ENCODE measurements around the gene PTX3. TPM values are rescaled to one million over a fixed set of nuclear protein-coding genes. Genes with fewer than 3 reads are reported as not detected.

PTX3 gene
- total RNA-seq, 1 donor: 216 TPM

DNA sequence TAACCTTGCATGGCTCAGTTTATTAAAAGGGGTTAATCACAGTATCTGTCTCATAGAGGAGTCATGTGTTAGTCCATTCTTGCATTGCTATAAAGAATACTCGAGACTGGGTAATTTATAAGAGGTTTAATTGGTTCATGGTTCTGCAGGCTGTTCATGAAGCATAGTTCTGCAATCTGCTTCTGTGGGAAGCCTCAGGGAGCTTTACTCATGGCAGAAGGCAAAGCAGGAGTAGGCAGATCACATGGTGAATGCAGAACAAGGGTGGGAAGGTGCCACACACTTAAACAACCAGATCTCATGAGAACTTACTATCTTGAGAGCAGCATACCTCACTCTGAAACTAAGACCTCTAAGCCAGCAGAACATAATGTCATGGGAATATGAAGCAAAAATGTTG lies 42.2 kb upstream of the PTX3 start:
- H3K4me3 ChIP-seq (ENCODE audit: low read depth, low read length): no peak overlapping the region
- no peak for DNase-seq (ENCODE audit: low read depth)
- no peak for TF ChIP-seq CTCF (IDR thresholded peaks at IDR 0.05; ENCODE audit: insufficient read depth, low read length)

DNA sequence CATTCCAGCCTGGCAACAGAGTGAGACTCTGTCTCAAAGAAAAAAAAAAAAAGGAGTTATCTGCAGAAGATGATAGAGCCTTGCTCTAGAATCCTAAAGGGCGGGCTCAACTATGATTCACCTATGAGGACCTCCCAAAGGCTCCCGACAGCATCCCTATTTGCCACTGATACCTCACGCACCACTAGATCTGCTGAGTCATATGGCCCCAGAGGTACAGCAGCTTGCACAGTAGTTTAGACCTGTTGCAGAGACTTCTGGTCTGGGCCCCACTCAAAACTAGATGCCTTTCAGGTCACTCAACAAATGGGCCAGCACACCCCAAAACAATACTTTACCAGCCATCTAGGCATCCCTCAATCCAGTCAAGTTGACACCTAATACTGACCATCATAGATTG lies 38.1 kb upstream of the PTX3 start:
- no peak for DNase-seq (ENCODE audit: low read depth)
- no peak overlapping the region for H3K4me3 ChIP-seq (ENCODE audit: low read depth, low read length)
- no peak for TF ChIP-seq CTCF (IDR thresholded peaks at IDR 0.05; ENCODE audit: insufficient read depth, low read length)

DNA sequence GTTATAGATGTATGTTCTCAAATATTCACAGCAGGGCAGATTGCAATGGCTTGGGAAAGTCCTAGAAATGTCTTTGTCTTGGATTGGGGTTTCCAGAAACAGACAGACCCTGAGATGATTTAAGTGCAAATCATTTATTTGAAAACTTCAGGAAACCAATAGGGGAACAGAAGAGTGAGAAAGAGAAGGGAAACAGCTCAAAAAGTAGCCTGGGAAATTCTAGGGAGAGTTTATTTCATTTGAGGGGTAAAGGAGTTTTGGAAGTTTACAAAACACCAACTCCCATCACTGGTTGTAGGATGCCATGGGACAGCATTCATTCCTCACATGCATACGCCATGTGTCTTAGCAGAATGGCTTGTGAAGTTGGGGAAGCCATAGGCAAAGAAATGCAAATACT lies 32.3 kb upstream of the PTX3 start:
- no peak for TF ChIP-seq CTCF (IDR thresholded peaks at IDR 0.05; ENCODE audit: insufficient read depth, low read length)
- H3K4me3 ChIP-seq (ENCODE audit: low read depth, low read length): no peak overlapping the region
- no peak for DNase-seq (ENCODE audit: low read depth)

DNA sequence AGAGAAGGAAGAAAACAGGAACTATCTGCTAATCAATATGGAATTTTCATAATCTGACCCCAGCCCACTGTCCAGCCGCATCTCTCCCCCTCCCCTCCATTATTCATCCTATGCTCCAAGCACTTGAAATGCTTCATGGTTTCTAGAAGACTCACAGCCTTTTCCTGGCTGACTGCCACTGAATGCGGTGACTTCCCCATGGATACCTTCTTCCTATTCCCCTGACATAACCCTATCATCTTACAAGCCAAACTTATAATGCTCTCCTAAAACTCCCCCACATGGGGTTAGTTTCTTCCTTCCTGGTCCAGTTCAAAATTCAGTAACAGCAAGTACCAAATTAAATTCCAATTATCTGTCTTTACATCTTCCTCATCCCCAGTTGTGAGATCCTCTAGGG lies 31.2 kb upstream of the PTX3 start:
- TF ChIP-seq CTCF (IDR thresholded peaks at IDR 0.05; ENCODE audit: insufficient read depth, low read length): no peak
- DNase-seq (ENCODE audit: low read depth): peak; percentile 35
- H3K4me3 ChIP-seq (ENCODE audit: low read depth, low read length): no peak overlapping the region

GRCh38 chr3:157406394-157406793 lies 30.3 kb upstream of the PTX3 start:
- no peak for TF ChIP-seq CTCF (IDR thresholded peaks at IDR 0.05; ENCODE audit: insufficient read depth, low read length)
- no peak overlapping the region for H3K4me3 ChIP-seq (ENCODE audit: low read depth, low read length)
- DNase-seq (ENCODE audit: low read depth): no peak

DNA sequence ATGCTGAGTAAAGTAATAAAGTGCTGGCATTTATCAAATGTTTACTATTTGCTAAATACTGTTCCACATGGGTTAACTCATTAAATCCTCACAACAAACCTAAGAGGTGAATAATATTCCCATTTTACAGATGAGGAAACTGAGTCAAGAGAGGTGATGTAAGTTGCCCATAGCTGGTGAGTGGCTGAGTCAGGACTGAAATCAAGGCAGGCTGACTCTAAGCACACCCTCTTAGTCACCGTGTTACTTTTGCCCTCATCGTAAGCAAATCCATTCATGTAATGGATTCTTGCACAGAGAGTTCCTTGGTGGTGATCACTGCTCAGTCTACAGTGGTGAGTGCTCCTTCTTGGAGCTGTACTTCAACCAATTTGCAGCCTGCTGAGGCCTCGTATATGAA lies 28.9 kb upstream of the PTX3 start:
- TF ChIP-seq CTCF (IDR thresholded peaks at IDR 0.05; ENCODE audit: insufficient read depth, low read length): no peak
- H3K4me3 ChIP-seq (ENCODE audit: low read depth, low read length): no peak overlapping the region
- no peak for DNase-seq (ENCODE audit: low read depth)

GRCh38 chr3:157408499-157409149 lies 28.0 kb upstream of the PTX3 start:
- no peak overlapping the region for H3K4me3 ChIP-seq (ENCODE audit: low read depth, low read length)
- no peak for DNase-seq (ENCODE audit: low read depth)
- no peak for TF ChIP-seq CTCF (IDR thresholded peaks at IDR 0.05; ENCODE audit: insufficient read depth, low read length)

All from fibroblast of the aortic adventitia (primary cell).